MM.1S (cell line): ENCODE results near the gene RCSD1.

Experiments
- EZH2 ChIP-seq: fragments of 300-600 bp; sonication (generic); optimal IDR thresholded peaks from 2 replicates; pipeline ENCODE3; 2017; ENCODE audit warnings: low read depth, mild to moderate bottlenecking, antibody characterized with exemption, low read length, mixed read lengths
- EZH2phosphoT487 ChIP-seq: fragments of 300-600 bp; sonication (generic); IDR thresholded peaks from 2 replicates; pipeline ENCODE4 v1.6.1; 2018; ENCODE audit warnings: antibody characterized with exemption, low read length
- TF ChIP-seq, protein P1 (sequence below): fragments of 300-600 bp; sonication (generic); IDR thresholded peaks from 2 replicates; pipeline ENCODE4 v1.5.1; 2016; ENCODE audit warnings: antibody characterized with exemption, low read length, mixed read lengths

DNA sequence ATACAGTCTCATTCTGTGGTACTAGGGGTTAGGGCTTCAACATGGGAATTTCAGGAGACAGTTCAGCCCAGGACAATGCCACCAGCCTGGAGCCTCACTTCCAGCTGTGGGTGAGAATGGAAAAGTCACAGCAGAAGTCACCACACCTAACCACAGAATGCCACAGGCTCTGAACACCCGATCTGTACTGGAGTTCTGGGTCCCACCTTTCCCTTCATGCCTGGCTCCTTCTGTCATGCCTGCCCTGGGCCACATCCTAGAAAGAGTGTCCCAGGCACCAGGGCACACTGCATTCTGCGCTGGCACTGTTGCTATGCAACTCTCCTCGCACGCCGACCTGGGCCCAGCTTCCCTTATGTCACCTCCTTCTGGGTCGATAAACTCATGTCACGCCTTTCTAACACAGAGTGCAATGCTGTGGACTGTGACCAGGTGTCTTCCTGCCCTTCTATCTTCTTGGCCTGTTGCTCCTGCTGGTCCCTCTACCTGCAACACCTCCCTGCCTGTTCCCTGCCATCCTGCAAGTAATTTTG lies 21.2 kb downstream of the RCSD1 start:
- TF ChIP-seq, protein P1, sequence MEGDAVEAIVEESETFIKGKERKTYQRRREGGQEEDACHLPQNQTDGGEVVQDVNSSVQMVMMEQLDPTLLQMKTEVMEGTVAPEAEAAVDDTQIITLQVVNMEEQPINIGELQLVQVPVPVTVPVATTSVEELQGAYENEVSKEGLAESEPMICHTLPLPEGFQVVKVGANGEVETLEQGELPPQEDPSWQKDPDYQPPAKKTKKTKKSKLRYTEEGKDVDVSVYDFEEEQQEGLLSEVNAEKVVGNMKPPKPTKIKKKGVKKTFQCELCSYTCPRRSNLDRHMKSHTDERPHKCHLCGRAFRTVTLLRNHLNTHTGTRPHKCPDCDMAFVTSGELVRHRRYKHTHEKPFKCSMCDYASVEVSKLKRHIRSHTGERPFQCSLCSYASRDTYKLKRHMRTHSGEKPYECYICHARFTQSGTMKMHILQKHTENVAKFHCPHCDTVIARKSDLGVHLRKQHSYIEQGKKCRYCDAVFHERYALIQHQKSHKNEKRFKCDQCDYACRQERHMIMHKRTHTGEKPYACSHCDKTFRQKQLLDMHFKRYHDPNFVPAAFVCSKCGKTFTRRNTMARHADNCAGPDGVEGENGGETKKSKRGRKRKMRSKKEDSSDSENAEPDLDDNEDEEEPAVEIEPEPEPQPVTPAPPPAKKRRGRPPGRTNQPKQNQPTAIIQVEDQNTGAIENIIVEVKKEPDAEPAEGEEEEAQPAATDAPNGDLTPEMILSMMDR: no peak
- TF ChIP-seq EZH2 (no peak), EZH2phosphoT487 (no peak)
